Glutamatergic neuron (in vitro differentiated cells): ENCODE data around the gene UGT2B17. TPM values are rescaled to one million over a fixed set of nuclear protein-coding genes. Genes with fewer than 3 reads are reported as not detected.
A peak's percentile ranks its signal among the peaks of the same experiment; 100 is the strongest.

Experiments used
- DNase-seq: peaks from one replicate; pipeline ENCODE4 v3.0.0; 2022
- H3K27ac Mint-ChIP-seq: one replicate; pipeline ENCODE4 v1.8.0; 2020; ENCODE audit warnings: mild to moderate bottlenecking, mixed read lengths, inconsistent platforms; ENCODE audit not compliant: unreplicated experiment
- H3K27me3 Mint-ChIP-seq: one replicate; pipeline ENCODE4 v1.8.0; 2020; ENCODE audit warnings: mild to moderate bottlenecking, moderate library complexity, mixed read lengths, inconsistent platforms; ENCODE audit not compliant: unreplicated experiment
- H3K36me3 Mint-ChIP-seq: one replicate; pipeline ENCODE4 v1.8.0; 2020; ENCODE audit warnings: mild to moderate bottlenecking, mixed read lengths, inconsistent platforms; ENCODE audit not compliant: unreplicated experiment
- H3K4me1 Mint-ChIP-seq: one replicate; pipeline ENCODE4 v1.8.0; 2020; ENCODE audit warnings: mild to moderate bottlenecking, low read depth, mixed read lengths, inconsistent platforms; ENCODE audit not compliant: unreplicated experiment
- H3K4me3 Mint-ChIP-seq: one replicate; pipeline ENCODE4 v1.8.0; 2020; ENCODE audit warnings: mild to moderate bottlenecking, mixed read lengths, inconsistent platforms; ENCODE audit not compliant: unreplicated experiment
- H3K9me3 Mint-ChIP-seq: one replicate; pipeline ENCODE4 v1.8.0; 2020; ENCODE audit warnings: mild to moderate bottlenecking, moderate library complexity, mixed read lengths, inconsistent platforms; ENCODE audit not compliant: unreplicated experiment
- CTCF ChIP-seq: fragments of 200-600 bp; sonication (generic); IDR thresholded peaks from one replicate; pipeline ENCODE4 v1.5.0; 2021; ENCODE audit not compliant: partially characterized antibody, unreplicated experiment
- total RNA-seq: library from RNA; stranded (reverse); fragmentation: NEBNext Ultra II Directional; extraction: Animal tissue kit (Norgen Biotek cat#: 25700); gene quantifications from one replicate; pipeline ENCODE4 v1.2.1, GENCODE V29; 2021; ENCODE audit not compliant: unreplicated experiment

UGT2B17 gene
- total RNA-seq, 1 donor from 2014 or later, result not detected

DNA sequence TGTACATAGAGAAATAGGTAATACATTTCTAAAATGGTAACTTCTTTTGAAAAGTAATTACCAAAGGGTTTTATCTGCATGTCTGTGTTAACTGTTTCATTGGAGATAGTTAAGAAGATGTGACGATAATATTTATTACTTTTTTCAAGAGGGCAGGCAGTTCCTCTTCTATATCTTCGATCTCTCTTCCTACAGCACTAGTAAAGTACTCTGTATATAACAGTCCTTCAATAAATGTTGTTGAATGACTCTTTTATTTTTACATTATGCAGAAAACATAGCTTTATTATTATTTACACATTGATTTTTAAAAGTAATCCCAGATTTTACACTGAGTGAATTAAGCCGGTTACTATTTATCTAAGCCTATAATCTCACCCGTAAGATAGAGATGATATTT is 77.1 kb downstream of the UGT2B17 start:
- no peak for TF ChIP-seq CTCF
- Mint-ChIP-seq H3K4me3 (no peak overlapping the region), H3K27ac (no peak overlapping the region), H3K36me3 (no peaks in the 10 kb centered on the region), H3K4me1 (no peaks in the 10 kb centered on the region), H3K9me3 (no peaks in the 10 kb centered on the region), H3K27me3 (no peaks in the 10 kb centered on the region)
- no peak for DNase-seq

DNA sequence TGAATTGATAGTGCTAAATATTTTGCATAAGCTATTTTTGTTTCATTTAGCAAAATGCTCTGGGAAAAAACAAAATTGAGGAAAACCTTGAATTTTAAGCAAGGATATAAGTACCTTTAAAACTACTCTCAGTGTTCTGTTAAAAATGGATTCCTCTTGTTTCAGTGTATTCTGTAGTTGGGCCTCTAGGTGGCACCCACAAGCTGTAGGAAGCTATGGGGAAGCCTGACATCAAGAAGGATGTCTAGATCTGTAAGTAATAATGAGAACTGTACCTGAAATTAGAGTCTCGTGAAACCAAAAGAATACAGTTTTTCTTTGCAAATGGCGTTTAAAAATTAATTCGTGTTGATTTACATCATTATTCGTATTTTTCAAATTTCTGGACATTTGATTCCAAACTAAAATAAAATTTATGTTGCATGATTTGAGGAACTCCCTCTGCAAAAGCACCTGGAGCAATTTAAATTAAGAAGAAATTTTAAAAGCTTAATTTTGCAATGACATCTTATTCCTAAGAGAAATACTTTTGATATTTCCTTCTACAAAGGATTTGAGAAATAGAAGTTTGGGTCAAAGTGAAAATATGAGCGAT is 77.6 kb downstream of the UGT2B17 start:
- Mint-ChIP-seq H3K4me3 (no peak overlapping the region), H3K36me3 (no peaks in the 10 kb centered on the region), H3K27ac (no peak overlapping the region), H3K27me3 (no peaks in the 10 kb centered on the region), H3K4me1 (no peaks in the 10 kb centered on the region), H3K9me3 (no peaks in the 10 kb centered on the region)
- DNase-seq, result peak; percentile 54
- peak; percentile 78 for TF ChIP-seq CTCF

- no peak overlapping the region for H3K27ac Mint-ChIP-seq
- H3K36me3 Mint-ChIP-seq, result no peaks in the 10 kb centered on the region
- no peaks in the 10 kb centered on the region for H3K4me1 Mint-ChIP-seq
- no peak for TF ChIP-seq CTCF
- no peak for DNase-seq
- no peaks in the 10 kb centered on the region for H3K9me3 Mint-ChIP-seq
- no peaks in the 10 kb centered on the region for H3K27me3 Mint-ChIP-seq
- H3K4me3 Mint-ChIP-seq, result no peak overlapping the region
Measured at GRCh38 chr4:68494688-68495087, 81.4 kb downstream of the UGT2B17 start.

GRCh38 chr4:68490826-68491457 is 85.2 kb downstream of the UGT2B17 start:
- H3K27me3 Mint-ChIP-seq, result no peaks in the 10 kb centered on the region
- no peaks in the 10 kb centered on the region for H3K36me3 Mint-ChIP-seq
- DNase-seq, result no peak
- TF ChIP-seq CTCF, result no peak
- no peak overlapping the region for H3K4me3 Mint-ChIP-seq
- H3K4me1 Mint-ChIP-seq, result no peaks in the 10 kb centered on the region
- H3K27ac Mint-ChIP-seq, result no peak overlapping the region
- no peaks in the 10 kb centered on the region for H3K9me3 Mint-ChIP-seq

DNA sequence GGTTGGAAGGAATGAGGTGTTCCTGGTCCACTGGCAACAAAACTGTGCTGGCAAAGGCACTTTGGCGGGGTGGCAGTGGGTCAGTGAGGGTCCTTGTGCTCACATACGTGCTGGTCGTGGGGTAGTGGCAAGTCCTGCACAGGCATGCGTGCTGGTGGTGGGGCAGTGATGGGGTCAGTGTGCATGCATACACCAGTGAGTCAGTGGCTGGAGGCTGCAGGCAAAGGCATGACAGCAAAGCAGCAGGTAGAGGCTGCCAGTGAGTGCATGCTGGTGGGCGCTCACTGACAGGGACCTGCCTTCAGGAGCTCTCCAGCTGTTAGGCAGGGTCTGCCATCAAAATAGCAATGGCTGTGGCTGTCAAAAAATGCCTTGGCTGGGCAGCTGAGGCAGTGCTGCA is 86.8 kb downstream of the UGT2B17 start:
- Mint-ChIP-seq H3K4me3 (no peak overlapping the region), H3K27me3 (no peaks in the 10 kb centered on the region), H3K9me3 (no peaks in the 10 kb centered on the region), H3K27ac (no peak overlapping the region), H3K4me1 (no peaks in the 10 kb centered on the region), H3K36me3 (no peaks in the 10 kb centered on the region)
- no peak for TF ChIP-seq CTCF
- DNase-seq, result no peak

Other genes with a start within 250 kb of the UGT2B17 start
- gene YTHDC1, start 226.2 kb downstream of the UGT2B17 start, total RNA-seq, result 114 TPM
- gene TMPRSS11E, start 128.9 kb downstream of the UGT2B17 start, total RNA-seq, result not detected
- not detected for gene UGT2B15, start 94.3 kb upstream of the UGT2B17 start, total RNA-seq
- gene UGT2B10, start 239.7 kb upstream of the UGT2B17 start, total RNA-seq, result not detected